PC-9 (cell line): ENCODE data around the gene EFHD1.

Experiments
- CTCF ChIP-seq: fragments of 200-600 bp; sonication (generic); conservative IDR thresholded peaks from 2 replicates; pipeline ENCODE4 v1.6.1; 2017; ENCODE audit warnings: mixed run types, antibody characterized with exemption, mild to moderate bottlenecking, moderate library complexity
- EZH2 ChIP-seq: fragments of 200-600 bp; sonication (generic); IDR thresholded peaks from 2 replicates; pipeline ENCODE4 v1.8.0; 2017; ENCODE audit warnings: antibody characterized with exemption, low read depth

DNA sequence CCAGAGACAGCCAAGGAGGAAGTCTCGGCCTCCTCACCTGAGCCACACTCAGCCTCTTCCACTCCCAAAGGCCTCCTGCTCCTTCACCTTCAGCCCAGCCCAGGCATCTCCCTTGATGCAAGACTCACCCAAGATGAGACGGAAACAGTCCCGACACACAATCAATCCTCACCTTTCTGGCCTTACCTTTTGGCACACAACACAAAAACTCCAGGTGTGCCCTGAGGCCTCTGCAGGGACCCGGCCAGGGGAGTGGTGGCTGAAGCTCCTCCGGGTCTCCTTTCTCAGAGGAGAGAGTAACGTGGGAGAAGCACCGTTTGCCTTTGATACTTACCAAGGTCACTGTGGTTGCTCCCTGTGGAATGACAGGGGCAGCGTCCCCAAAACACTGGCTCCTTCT lies 23.8 kb upstream of the EFHD1 start:
- TF ChIP-seq EZH2 = no peak
- no peak for TF ChIP-seq CTCF
